GM10248 (cell line): ENCODE results near the gene PLEKHM2.

Experiments used
- CTCF ChIA-PET: fragments of 300-600 bp; sonication (Branson Sonifier 250); formaldehyde crosslinking; extraction: SDS; loops from one replicate; lab custom pipeline; 2021; ENCODE audit warnings: antibody characterized with exemption; lab: Yijun Ruan, JAX
- POLR2A ChIA-PET: fragments of 350-650 bp; sonication (Branson Sonifier 250); formaldehyde crosslinking; extraction: SDS; loops from one replicate; lab custom pipeline; 2020; ENCODE audit warnings: antibody characterized with exemption; lab: Yijun Ruan, JAX
- DNase-seq: peaks from one replicate; pipeline ENCODE4 v3.0.0; 2012; ENCODE audit errors: extremely low spot score
- TF ChIP-seq, protein P1 (sequence below): IDR thresholded peaks from 2 replicates; pipeline ENCODE4 v1.5.1; 2012; ENCODE audit warnings: mild to moderate bottlenecking, low read depth; ENCODE audit errors: extremely low read depth, missing control alignments, control extremely low read depth

The PLEKHM2 gene

DNA sequence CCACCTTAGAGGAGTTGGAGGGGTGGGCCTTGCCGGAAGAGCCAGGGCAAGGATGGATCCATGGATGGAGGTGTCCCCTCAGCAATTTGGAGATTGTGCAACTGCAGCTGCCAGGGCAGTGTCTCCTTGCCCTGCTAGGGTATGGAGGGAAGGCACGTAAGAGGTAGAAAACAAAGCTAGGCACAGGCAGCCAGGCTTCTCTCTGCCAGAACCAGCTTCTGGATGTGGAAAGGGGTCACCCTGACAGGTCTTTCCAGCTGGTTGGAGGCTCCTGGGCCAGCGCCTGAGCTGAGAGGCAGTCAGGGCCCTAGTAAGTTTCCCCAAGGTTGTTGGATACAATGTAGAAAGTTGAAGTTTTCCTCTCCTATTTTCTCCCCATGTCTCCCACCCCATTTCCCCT lies 36.7 kb downstream of the PLEKHM2 start:
- CTCF ChIA-PET: interaction anchor here (1.5 kb wide), 1 partner anchor 56 kb away, joined by 3 read pairs; no protein-coding TSS in a partner anchor
- POLR2A ChIA-PET: no interaction called here
- TF ChIP-seq, protein P1, sequence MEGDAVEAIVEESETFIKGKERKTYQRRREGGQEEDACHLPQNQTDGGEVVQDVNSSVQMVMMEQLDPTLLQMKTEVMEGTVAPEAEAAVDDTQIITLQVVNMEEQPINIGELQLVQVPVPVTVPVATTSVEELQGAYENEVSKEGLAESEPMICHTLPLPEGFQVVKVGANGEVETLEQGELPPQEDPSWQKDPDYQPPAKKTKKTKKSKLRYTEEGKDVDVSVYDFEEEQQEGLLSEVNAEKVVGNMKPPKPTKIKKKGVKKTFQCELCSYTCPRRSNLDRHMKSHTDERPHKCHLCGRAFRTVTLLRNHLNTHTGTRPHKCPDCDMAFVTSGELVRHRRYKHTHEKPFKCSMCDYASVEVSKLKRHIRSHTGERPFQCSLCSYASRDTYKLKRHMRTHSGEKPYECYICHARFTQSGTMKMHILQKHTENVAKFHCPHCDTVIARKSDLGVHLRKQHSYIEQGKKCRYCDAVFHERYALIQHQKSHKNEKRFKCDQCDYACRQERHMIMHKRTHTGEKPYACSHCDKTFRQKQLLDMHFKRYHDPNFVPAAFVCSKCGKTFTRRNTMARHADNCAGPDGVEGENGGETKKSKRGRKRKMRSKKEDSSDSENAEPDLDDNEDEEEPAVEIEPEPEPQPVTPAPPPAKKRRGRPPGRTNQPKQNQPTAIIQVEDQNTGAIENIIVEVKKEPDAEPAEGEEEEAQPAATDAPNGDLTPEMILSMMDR: no peak
- DNase-seq: no peak

DNA sequence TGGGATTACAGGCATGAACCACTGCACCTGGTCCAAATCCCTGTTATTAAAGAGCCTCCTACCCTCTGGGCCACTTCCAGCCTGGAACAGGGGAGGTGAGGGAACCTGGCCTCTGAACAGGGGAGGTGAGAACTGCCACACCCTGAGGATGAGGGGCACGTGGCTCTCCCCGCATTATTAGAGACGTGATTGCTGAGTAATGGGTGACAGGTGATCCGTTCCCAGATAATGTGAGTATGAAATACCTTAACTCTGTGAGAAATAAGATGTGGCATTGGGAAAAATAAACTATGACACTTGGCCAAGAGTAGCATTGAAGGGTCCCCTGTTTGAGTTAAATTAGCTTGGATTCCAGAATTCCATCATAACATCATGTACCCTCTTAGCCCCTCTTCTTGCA lies 38.3 kb downstream of the PLEKHM2 start:
- TF ChIP-seq, protein P1: no peak
- CTCF ChIA-PET: no interaction called here
- DNase-seq: no peak
- POLR2A ChIA-PET: no interaction called here

DNA sequence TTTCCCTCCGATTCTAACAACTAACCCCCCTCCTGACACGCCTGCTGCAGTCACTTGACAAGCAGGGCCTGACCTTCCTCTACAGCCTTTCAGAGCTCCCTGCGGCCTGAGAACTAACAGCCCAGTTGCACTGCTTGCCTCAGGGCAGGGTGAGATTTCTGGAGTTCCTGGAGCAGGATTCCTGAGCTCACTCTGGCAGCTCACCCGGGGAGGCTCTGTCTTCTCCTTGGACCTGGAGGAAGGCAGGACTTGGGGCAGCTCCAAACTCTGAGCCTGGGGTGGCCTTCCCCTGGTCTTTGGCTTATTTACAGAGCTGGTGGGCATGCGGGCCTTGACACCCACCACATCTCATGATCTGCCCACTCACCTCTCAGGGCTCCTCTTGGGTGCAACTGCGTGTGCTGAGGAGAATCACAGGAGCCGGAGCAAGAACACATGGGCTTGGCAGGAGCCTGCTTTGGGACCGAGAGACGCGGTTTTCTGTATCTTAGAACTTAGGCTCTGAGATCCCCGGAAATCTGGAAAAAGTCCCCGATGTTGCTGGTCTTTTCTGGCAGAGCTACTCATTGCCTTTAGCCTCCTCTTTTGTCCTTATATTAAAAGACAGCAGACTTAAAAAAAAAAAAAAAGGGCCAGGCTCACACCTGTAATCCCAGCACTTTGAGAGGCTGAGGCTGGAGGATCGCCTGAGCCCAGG lies 38.9 kb downstream of the PLEKHM2 start:
- TF ChIP-seq, protein P1: no peak
- DNase-seq: no peak
- POLR2A ChIA-PET: no interaction called here
- CTCF ChIA-PET: no interaction called here

DNA sequence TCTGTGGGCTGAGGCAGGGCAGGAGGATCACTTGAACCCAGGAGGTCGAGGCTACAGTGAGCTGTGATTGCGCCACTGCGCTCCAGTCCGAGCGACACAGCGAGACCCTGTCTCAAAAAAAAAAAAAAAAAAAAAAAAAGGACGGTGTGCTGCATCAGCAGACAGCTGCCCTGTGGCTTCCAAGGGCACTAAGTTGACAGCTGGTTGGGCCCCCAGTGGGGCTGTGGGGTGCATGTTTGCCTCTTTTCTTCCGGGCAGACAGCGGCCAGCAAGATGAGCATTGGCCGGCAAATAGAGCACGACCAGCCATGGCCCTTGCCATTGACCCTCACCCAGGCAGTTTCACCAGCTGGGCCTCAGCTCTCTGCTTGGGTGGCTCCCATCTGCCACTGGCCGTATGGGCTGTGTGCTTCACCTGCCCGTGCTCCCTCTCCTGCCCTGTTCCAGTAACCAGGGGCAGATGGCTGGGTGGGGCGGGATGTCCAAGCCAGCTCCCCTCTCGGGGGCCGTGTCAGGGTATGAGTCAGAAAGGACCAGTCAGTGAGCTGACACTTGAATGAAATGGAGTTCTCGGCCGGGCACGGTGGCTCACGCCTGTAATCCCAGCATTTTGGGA lies 39.6 kb downstream of the PLEKHM2 start:
- no peak for DNase-seq
- CTCF ChIA-PET: no interaction called here
- POLR2A ChIA-PET: no interaction called here
- TF ChIP-seq, protein P1: no peak

DNA sequence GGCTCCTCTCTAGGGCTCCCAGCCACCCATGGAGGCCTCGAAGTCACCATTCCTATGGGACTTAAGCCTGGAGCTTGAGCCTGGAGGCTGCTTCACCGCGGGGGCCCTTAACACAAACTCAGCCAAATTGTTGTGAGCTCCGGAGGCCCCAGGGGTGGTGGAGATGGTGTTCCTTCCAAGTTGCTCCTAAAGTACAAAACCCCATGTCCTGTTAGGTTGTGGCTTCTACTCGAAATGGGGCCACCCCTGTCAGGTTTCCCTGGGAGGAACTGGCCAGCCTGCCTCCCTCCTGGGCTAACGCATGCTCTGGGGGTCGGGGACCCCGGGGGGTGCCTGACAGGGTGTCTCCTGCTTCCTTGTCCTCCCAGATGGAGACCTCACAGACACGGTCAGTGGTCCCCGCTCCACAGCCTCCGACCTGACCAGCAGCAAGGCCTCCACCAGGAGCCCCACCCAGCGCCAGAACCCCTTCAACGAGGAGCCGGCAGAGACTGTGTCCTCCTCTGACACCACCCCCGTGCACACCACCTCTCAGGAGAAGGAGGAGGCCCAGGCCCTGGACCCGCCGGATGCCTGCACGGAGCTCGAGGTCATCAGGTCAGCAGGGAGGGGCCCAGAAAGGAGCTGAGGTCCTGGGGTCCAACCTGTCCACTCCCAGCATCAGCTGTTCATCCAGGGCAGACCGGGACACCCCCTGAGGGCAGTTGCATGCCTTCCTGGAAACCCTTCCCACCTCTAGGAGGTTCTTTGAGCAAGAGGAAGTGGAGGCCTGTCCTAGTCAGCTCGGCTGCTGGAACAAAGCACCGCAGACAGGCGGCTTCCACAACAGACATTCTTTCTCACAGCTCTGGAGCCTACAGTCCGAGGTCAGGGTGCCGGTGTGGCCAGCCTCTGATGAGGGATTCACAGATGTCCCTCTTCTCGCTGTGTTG lies 41.1 kb downstream of the PLEKHM2 start:
- ChIA-PET POLR2A (no interaction called here), CTCF (interaction anchor here (1.5 kb wide), 1 partner anchor 8 kb away, joined by 3 read pairs; no protein-coding TSS in a partner anchor)
- DNase-seq: no peak
- TF ChIP-seq, protein P1: no peak

DNA sequence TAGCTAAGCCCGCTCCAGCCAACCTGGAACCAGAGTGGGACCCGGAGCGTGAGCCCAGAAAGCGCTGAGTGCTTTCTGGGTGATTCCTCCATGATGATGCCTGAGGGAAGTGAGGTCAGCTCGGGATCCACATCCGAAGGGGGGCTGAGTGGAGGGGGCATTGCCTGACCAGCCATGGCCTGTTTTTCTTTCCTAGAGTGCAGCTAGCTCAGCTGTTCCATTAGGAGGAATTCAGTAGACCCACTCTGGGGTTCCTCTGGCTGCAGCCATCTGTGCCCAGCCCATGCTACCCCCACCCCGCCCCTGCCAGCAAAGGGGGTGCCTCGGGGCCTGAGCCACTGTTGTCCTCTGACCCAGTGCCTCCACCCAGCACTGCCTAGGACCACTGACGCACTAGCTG lies 42.4 kb downstream of the PLEKHM2 start:
- CTCF ChIA-PET: interaction anchor here (1.1 to 1.5 kb wide), 2 partner anchors 9 to 114 kb away, joined by 3 read pairs; no protein-coding TSS in a partner anchor
- POLR2A ChIA-PET: no interaction called here

More for the DNA sequence above, 42.4 kb downstream of the PLEKHM2 start:
- no peak for DNase-seq
- TF ChIP-seq, protein P1: no peak
